Fibroblast of skin of back (primary cell): ENCODE data around the gene ZNF827.
A peak's percentile ranks its signal among the peaks of the same experiment; 100 is the strongest.

Experiments
- DNase-seq: peaks from one replicate; pipeline ENCODE4 v3.0.0-alpha.2; 2013

The ZNF827 gene

GRCh38 chr4:145827885-145828284 is 110.7 kb downstream of the ZNF827 start:
- no peak for DNase-seq

GRCh38 chr4:145825255-145825654 is 113.4 kb downstream of the ZNF827 start:
- DNase-seq = no peak

GRCh38 chr4:145824463-145824862 is 114.2 kb downstream of the ZNF827 start:
- no peak for DNase-seq

GRCh38 chr4:145823743-145824142 is 114.9 kb downstream of the ZNF827 start:
- no peak for DNase-seq

- no peak for DNase-seq
These were observed 116.0 kb downstream of the ZNF827 start for GRCh38 chr4:145822581-145822980.

- no peak for DNase-seq
These were observed 116.4 kb downstream of the ZNF827 start for GRCh38 chr4:145822181-145822580.

GRCh38 chr4:145821766-145822165 is 116.9 kb downstream of the ZNF827 start:
- no peak for DNase-seq

- no peak for DNase-seq
These were observed 118.2 kb downstream of the ZNF827 start for GRCh38 chr4:145820407-145820806.

- no peak for DNase-seq
These were observed 118.8 kb downstream of the ZNF827 start for GRCh38 chr4:145819853-145820181.

GRCh38 chr4:145819101-145819852 is 119.3 kb downstream of the ZNF827 start:
- DNase-seq = no peak

GRCh38 chr4:145818011-145818410 is 120.6 kb downstream of the ZNF827 start:
- no peak for DNase-seq

- DNase-seq = no peak
These were observed 122.5 kb downstream of the ZNF827 start for GRCh38 chr4:145816091-145816490.

- DNase-seq = peak; percentile 49
These were observed 123.0 kb downstream of the ZNF827 start for GRCh38 chr4:145815626-145816025.

GRCh38 chr4:145815027-145815612 is 123.5 kb downstream of the ZNF827 start:
- DNase-seq = no peak

GRCh38 chr4:145814246-145814645 is 124.4 kb downstream of the ZNF827 start:
- no peak for DNase-seq

GRCh38 chr4:145812919-145813318 is 125.7 kb downstream of the ZNF827 start:
- no peak for DNase-seq

- no peak for DNase-seq
These were observed 129.6 kb downstream of the ZNF827 start for GRCh38 chr4:145808848-145809512.

GRCh38 chr4:145808021-145808650 is 130.5 kb downstream of the ZNF827 start:
- DNase-seq = peak; percentile 96

- peak; percentile 72 for DNase-seq
These were observed 133.1 kb downstream of the ZNF827 start for GRCh38 chr4:145805490-145805889.

GRCh38 chr4:145804116-145804515 is 134.5 kb downstream of the ZNF827 start:
- DNase-seq = peak; percentile 84

GRCh38 chr4:145799223-145799622 is 139.4 kb downstream of the ZNF827 start:
- no peak for DNase-seq

- DNase-seq = no peak
These were observed 141.3 kb downstream of the ZNF827 start for GRCh38 chr4:145797278-145797677.

GRCh38 chr4:145796346-145796745 is 142.3 kb downstream of the ZNF827 start:
- no peak for DNase-seq

GRCh38 chr4:145795521-145795920 is 143.1 kb downstream of the ZNF827 start:
- no peak for DNase-seq
